Left lung (tissue), 10 donors: ENCODE data around the gene COL4A2. TPM values are rescaled to one million over a fixed set of nuclear protein-coding genes. Genes with fewer than 3 reads are reported as not detected.

ENCODE experiments used
- ATAC-seq: fragments of 200-7000 bp; cut with Tn5 transposase; one replicate; pipeline ENCODE4 v1.9.1; 2020; ENCODE audit warnings: moderate library complexity
- DNase-seq, 4 donors: peaks; one replicate each; pipeline ENCODE4 v3.0.0-alpha.2; 2013 to 2020
- H3K27ac ChIP-seq, 2 donors: fragments of 200-600 bp; sonication (generic) in 1 of 2; one replicate each; pipeline versions ENCODE4 v1.5.0 to v1.8.0; 2020 to 2021
- H3K27me3 ChIP-seq, 2 donors: fragments of 200-600 bp; sonication (generic) in 1 of 2; one replicate each; pipeline versions ENCODE4 v1.5.0 to v1.8.0; 2020 to 2021
- H3K36me3 ChIP-seq, 2 donors: fragments of 200-600 bp; sonication (generic) in 1 of 2; one replicate each; pipeline versions ENCODE4 v1.5.0 to v1.8.0; 2020 to 2021
- H3K4me1 ChIP-seq, 2 donors: fragments of 200-600 bp; one replicate each; pipeline ENCODE4 v1.8.0; 2021
- H3K4me3 ChIP-seq, 2 donors: fragments of 200-600 bp; sonication (generic) in 1 of 2; one replicate each; pipeline versions ENCODE4 v1.5.0 to v1.8.0; 2020 to 2021; ENCODE audit warnings: mild to moderate bottlenecking in 1 of 2
- H3K9me3 ChIP-seq, 2 donors: fragments of 200-600 bp; sonication (generic) in 1 of 2; one replicate each; pipeline versions ENCODE4 v1.5.0 to v1.8.0; 2020 to 2021
- intact Hi-C, 2 donors: fragments of 100-400 bp; cut with DNase I; formaldehyde crosslinking; loops; one replicate each; pipeline versions ENCODE4 v1.11.2 to v1.14.2; 2022
- polyA plus RNA-seq, 6 donors: library from polyadenylated mRNA; unstranded; fragments of 120-200 nt; gene quantifications; one replicate each; pipeline ENCODE4 v1.2.1, GENCODE V29; 2013; ENCODE audit not compliant: insufficient read length in 6 of 6
- total RNA-seq, 2 donors: library from RNA; stranded (reverse); fragmentation: NEBNext Ultra II Directional; extraction: Animal tissue kit (Norgen Biotek cat#: 25700); gene quantifications; one replicate each; pipeline ENCODE4 v1.2.1, GENCODE V29; 2021
- TF ChIP-seq, protein P1 (sequence below), 2 donors: fragments of 200-600 bp; sonication (generic) in 1 of 2; IDR thresholded peaks; one replicate each; pipeline versions ENCODE4 v1.5.0 to v1.8.0; 2021; ENCODE audit warnings: antibody characterized with exemption in 2 of 2
- donor health status: DM: no; HTN: yes; CAD: no.
- donor health status: DM: no; HTN: no; CAD: no.

Gene COL4A2
- total and polyA plus RNA-seq, 8 donors = 307 to 638 (median 395) TPM

DNA sequence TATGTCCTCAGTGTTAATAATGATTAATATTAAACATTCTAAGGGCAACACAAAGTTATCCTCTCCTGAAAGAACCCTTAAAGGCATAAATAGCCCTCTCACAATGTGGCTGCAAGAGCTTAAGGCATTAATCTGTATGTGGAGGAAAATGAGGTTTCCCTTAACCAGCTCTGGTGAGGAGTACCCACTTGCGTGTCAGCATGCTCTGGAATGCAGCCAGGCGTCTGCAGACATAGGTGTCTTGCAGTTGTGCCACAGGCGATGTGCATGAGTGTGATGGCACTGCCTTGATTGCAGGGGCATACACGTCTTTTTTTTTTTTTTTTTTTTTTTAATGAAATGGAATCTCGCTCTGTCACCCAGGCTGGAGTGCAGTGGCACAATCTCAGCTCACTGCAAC is 162.5 kb downstream of the COL4A2 start:
- TF ChIP-seq, protein P1, sequence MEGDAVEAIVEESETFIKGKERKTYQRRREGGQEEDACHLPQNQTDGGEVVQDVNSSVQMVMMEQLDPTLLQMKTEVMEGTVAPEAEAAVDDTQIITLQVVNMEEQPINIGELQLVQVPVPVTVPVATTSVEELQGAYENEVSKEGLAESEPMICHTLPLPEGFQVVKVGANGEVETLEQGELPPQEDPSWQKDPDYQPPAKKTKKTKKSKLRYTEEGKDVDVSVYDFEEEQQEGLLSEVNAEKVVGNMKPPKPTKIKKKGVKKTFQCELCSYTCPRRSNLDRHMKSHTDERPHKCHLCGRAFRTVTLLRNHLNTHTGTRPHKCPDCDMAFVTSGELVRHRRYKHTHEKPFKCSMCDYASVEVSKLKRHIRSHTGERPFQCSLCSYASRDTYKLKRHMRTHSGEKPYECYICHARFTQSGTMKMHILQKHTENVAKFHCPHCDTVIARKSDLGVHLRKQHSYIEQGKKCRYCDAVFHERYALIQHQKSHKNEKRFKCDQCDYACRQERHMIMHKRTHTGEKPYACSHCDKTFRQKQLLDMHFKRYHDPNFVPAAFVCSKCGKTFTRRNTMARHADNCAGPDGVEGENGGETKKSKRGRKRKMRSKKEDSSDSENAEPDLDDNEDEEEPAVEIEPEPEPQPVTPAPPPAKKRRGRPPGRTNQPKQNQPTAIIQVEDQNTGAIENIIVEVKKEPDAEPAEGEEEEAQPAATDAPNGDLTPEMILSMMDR (IDR thresholded peaks at IDR 0.05) = no peak
- Histone ChIP-seq H3K4me3 (no peak overlapping the region), H3K4me1 (peaks cover 0 to 25% of the 10 kb centered on the region in 2 donors), H3K9me3 (no peaks in the 10 kb centered on the region), H3K27me3 (no peaks in the 10 kb centered on the region), H3K36me3 (peaks cover 0 to 80% of the 10 kb centered on the region in 2 donors), H3K27ac (no peak overlapping the region)
- DNase-seq (no peak), ATAC-seq (no peak)
- intact Hi-C loops = no loop called here

DNA sequence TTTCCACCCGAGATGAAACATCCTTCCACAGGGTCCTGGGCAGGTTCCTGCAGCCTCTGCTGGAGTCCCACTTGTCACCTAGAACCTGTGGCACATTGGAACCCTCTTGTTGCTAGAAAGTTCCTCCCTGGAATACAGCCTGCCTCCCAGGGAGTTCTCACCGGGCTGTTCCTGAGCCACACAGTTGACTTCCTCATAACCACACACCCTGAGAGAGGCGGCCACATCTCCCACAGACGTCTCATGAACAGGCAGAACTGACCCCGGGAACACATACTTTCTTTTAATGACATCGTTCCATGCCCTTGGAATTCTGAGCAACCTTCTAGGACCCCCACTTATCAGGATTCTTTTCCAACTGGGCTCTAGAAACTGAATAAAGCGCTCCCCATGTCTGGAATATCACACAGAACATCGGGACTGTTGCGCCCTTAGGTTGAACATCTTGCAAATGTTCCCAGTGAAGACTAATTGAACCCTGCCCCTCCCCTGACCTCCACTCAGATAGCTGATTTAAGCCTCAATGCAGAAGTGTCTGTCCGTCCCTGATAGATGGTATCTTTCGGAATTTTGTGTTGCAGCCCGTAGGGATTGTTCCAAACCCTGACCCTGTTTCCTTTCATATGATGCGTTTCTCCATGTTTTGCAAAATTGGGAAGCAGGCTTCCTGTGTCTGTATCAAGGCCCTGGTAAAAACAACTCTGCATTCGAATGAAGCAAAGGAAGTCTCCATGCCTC is 163.4 kb downstream of the COL4A2 start:
- intact Hi-C loops = no loop called here
- Histone ChIP-seq H3K9me3 (no peaks in the 10 kb centered on the region), H3K27me3 (no peaks in the 10 kb centered on the region), H3K36me3 (peaks cover 0 to 78% of the 10 kb centered on the region in 2 donors), H3K27ac (peak overlapping the region in 1 of 2 donors; percentile 39), H3K4me3 (no peak overlapping the region), H3K4me1 (peaks cover 0 to 23% of the 10 kb centered on the region in 2 donors)
- ATAC-seq (peak; percentile 9), DNase-seq (peak in 1 of 4 donors; percentile 55)
- TF ChIP-seq, protein P1 (IDR thresholded peaks at IDR 0.05) = no peak

DNA sequence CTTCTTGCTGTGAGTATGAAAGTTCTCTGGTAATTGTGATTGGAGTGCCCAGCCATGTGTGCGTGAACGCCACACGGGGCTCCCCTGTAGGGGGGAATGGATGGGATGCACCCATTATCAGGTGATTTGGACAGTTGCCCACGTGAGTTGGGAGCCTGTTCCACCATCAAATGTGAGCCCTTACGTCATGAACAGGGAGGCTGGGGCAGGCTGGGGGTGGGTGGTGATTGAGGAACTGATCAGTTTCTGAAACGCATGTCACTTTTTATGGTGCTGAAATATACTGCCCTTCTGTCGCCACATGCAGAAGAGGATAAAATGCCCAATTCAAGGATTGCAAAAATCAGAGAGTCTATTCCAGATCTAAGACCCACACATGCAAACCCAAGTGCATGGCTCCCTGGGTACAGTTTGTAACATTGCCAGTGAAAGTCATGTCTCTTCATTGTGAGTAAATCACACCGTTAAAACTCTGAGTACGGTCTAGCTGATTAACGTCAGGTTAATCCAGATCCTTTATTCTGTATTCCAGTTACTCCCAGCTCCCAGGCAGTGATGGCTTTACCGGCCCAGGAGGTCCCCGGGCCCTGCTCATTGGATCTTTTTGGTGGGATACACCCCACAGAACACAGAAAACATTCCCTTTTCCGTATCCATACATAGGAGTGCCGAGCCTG is 164.2 kb downstream of the COL4A2 start:
- DNase-seq (peak in 1 of 4 donors; percentile 75), ATAC-seq (peak; percentile 29)
- Histone ChIP-seq H3K27me3 (no peaks in the 10 kb centered on the region), H3K36me3 (peaks cover 0 to 78% of the 10 kb centered on the region in 2 donors), H3K4me3 (no peak overlapping the region), H3K27ac (peak overlapping the region; percentile 4 to 39), H3K9me3 (no peaks in the 10 kb centered on the region), H3K4me1 (peaks cover 0 to 23% of the 10 kb centered on the region in 2 donors)
- intact Hi-C loops = no loop called here
- TF ChIP-seq, protein P1 (IDR thresholded peaks at IDR 0.05) = no peak

DNA sequence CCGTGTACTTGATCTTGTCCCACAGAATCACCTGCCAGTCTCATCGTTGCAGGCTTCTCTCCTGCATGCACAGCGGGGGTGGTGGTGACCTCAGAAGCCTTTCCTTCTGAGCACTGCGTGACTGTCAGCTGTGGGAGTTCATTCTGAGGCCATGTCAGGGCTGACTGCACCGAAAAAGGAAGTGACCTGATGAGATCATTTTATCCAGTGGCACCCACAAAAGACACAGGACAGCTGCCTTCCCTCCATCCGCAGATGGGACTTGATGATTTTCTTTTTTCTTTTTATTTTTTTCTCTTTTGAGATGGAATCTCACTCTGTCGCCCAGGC is 164.7 kb downstream of the COL4A2 start:
- H3K4me1 ChIP-seq = peaks cover 0 to 23% of the 10 kb centered on the region in 2 donors
- DNase-seq (peak in 2 of 4 donors; percentile 27 to 88), ATAC-seq (peak; percentile 62)
- no peak overlapping the region for H3K4me3 ChIP-seq
- peak overlapping the region in 1 of 2 donors; percentile 4 for H3K27ac ChIP-seq
- TF ChIP-seq, protein P1 (IDR thresholded peaks at IDR 0.05) = no peak
- intact Hi-C loops = no loop called here
- peaks cover 0 to 75% of the 10 kb centered on the region in 2 donors for H3K36me3 ChIP-seq
- no peaks in the 10 kb centered on the region for H3K9me3 ChIP-seq
- no peaks in the 10 kb centered on the region for H3K27me3 ChIP-seq

DNA sequence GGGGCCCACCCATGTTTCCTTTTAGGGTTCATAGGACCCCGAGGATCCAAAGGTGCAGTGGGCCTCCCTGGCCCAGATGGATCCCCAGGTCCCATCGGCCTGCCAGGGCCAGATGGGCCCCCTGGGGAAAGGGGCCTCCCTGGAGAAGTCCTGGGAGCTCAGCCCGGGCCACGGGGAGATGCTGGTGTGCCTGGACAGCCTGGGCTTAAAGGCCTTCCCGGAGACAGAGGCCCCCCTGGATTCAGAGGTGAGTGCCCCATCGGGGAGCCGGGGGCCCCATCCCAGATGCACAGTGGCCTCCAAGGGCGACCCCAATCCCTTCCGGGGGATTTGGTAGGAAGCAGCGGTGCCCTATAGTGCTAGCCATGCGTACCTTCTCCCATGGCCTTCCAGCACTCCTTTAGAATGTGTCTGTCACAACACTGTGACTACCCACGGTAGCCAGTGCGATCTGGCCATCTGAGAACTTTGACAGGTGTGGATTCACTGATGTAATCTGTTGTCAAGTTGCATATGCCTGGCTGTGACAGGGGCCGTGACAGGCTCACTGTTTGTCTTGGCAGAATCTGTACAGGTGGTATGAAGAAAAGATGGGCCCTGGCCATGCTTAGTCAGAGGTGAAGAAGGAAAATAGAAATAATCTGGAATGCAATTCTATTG is 165.9 kb downstream of the COL4A2 start:
- Histone ChIP-seq H3K9me3 (no peaks in the 10 kb centered on the region), H3K4me3 (no peak overlapping the region), H3K4me1 (peaks cover 0 to 23% of the 10 kb centered on the region in 2 donors), H3K27me3 (no peaks in the 10 kb centered on the region), H3K36me3 (peaks cover 0 to 66% of the 10 kb centered on the region in 2 donors), H3K27ac (no peak overlapping the region)
- intact Hi-C loops = no loop called here
- no peak for ATAC-seq
- TF ChIP-seq, protein P1 (IDR thresholded peaks at IDR 0.05) = no peak
- DNase-seq = peak in 1 of 4 donors; percentile 71
